CD8-positive, alpha-beta memory T cell (primary cell): ENCODE measurements around the gene ANXA6. TPM values are rescaled to one million over a fixed set of nuclear protein-coding genes. Genes with fewer than 3 reads are reported as not detected.

ENCODE experiments used
- CTCF ChIA-PET: fragments of 350-600 bp; sonication (Branson Sonifier 250); formaldehyde crosslinking; loops from one replicate; lab custom pipeline; 2021; ENCODE audit warnings: antibody characterized with exemption; lab: Charles Lee
- POLR2A ChIA-PET: fragments of 350-600 bp; sonication (Branson Sonifier 250); formaldehyde crosslinking; loops from one replicate; lab custom pipeline; 2021; ENCODE audit warnings: antibody characterized with exemption; lab: Charles Lee
- DNase-seq, 5 donors: peaks; one replicate each; pipeline versions ENCODE4 v3.0.0 to v3.0.0-alpha.2; 2020 to 2022; ENCODE audit warnings: mixed read lengths in 1 of 5
- H3K27ac ChIP-seq: one replicate; pipeline ENCODE4 v1.7.0; 2013; ENCODE audit warnings: low read depth, mild to moderate bottlenecking, low read length, moderate library complexity
- H3K27me3 ChIP-seq: 2 replicates; pipeline ENCODE4 v1.7.0; 2013; ENCODE audit warnings: low read length, mild to moderate bottlenecking; ENCODE audit not compliant: insufficient read depth, poor library complexity, severe bottlenecking
- H3K36me3 ChIP-seq: 2 replicates; pipeline ENCODE4 v1.7.0; 2013; ENCODE audit warnings: mild to moderate bottlenecking, low read length, moderate library complexity; ENCODE audit not compliant: insufficient read depth
- H3K4me1 ChIP-seq: 2 replicates; pipeline ENCODE4 v1.7.0; 2013; ENCODE audit warnings: mild to moderate bottlenecking, low read length, moderate library complexity; ENCODE audit not compliant: insufficient read depth
- H3K4me3 ChIP-seq: 2 replicates; pipeline ENCODE4 v1.7.0; 2013; ENCODE audit warnings: mild to moderate bottlenecking, low read length
- H3K9me3 ChIP-seq: 2 replicates; pipeline ENCODE4 v1.7.0; 2013; ENCODE audit warnings: mild to moderate bottlenecking, low read length
- H3K27ac Mint-ChIP-seq, 8 donors: one replicate each; pipeline ENCODE4 v1.8.0; 2020 to 2021; ENCODE audit warnings: mixed read lengths in 8 of 8, mild to moderate bottlenecking in 6 of 8, inconsistent platforms in 3 of 8, moderate library complexity in 3 of 8
- H3K27me3 Mint-ChIP-seq, 2 donors: one replicate each; pipeline ENCODE4 v1.8.0; 2020 to 2021; ENCODE audit warnings: mixed read lengths in 2 of 2, mild to moderate bottlenecking in 1 of 2, moderate library complexity in 1 of 2
- H3K36me3 Mint-ChIP-seq, 3 donors: one replicate each; pipeline ENCODE4 v1.8.0; 2020 to 2021; ENCODE audit warnings: mixed read lengths in 3 of 3, inconsistent platforms in 1 of 3, mild to moderate bottlenecking in 1 of 3
- H3K4me1 Mint-ChIP-seq, 3 donors: one replicate each; pipeline ENCODE4 v1.8.0; 2020 to 2021; ENCODE audit warnings: mixed read lengths in 3 of 3, inconsistent platforms in 1 of 3, mild to moderate bottlenecking in 1 of 3
- H3K4me3 Mint-ChIP-seq, 7 donors: one replicate each; pipeline ENCODE4 v1.8.0; 2020 to 2021; ENCODE audit warnings: mixed read lengths in 7 of 7, mild to moderate bottlenecking in 6 of 7, moderate library complexity in 4 of 7, inconsistent platforms in 2 of 7
- H3K9me3 Mint-ChIP-seq, 5 donors: one replicate each; pipeline ENCODE4 v1.8.0; 2020 to 2022; ENCODE audit warnings: mixed read lengths in 5 of 5, mild to moderate bottlenecking in 3 of 5, moderate library complexity in 2 of 5, inconsistent platforms in 1 of 5
- polyA plus RNA-seq: library from polyadenylated mRNA; unstranded; fragments of 300-500 nt; fragmentation: Illumina TruSeq; gene quantifications from one replicate; pipeline ENCODE4 v1.2.3, GENCODE V29; 2021
- total RNA-seq, 2 experiments: library from RNA; stranded (reverse); gene quantifications; one replicate each; pipeline ENCODE4 v1.2.3, GENCODE V29; 2021

Gene ANXA6
- total and polyA plus RNA-seq, 3 experiments from 2014 or later, result 351 to 459 (median 452) TPM

DNA sequence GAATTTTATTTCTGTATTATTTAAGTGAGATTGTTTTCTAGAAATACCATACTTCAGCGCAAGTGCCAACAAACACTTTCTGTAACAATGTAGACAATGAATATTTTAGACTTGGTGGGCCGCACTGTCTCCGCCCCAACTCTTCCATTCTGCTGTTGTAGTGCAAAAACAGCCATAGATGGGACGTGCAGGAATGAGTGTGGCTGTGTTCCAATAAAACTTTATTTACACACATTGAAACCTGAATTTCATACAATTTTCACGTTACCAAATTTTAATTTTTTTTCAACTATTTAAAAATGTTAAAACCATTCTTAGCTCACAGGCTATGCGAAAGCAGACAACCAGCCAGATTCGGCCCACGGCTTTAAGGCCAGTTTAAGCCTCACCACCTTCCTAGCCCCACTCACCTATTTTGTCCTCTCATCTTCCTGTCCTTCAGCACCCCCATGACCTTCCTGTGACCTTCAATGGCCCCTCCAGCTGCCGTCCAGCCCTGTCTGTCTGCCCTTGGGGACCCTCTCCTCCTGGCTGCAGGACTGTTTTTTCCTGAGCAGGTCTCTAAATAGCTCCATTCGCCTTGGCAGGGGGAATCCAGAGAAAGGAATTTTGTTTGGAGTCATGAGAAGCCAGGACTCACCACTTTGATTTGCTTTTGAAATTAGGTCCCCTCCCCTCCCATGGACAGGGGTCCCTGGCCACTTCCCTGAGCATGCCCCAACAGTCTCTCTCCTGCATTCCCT, 11.2 kb upstream of the ANXA6 start:
- Histone ChIP-seq H3K36me3 (no peaks in the 10 kb centered on the region), H3K27ac (no peak overlapping the region), H3K4me1 (peaks cover 9% of the 10 kb centered on the region), H3K27me3 (no peaks in the 10 kb centered on the region), H3K9me3 (no peaks in the 10 kb centered on the region), H3K4me3 (no peak overlapping the region)
- ChIA-PET POLR2A (no interaction called here), CTCF (interaction anchor here (2.1 to 9.7 kb wide), 3 partner anchors 40 to 117 kb away, joined by 6 to 308 read pairs (median 7); no protein-coding TSS in a partner anchor)
- no peak for DNase-seq
- Mint-ChIP-seq H3K9me3 (no peaks in the 10 kb centered on the region), H3K36me3 (no peaks in the 10 kb centered on the region), H3K27me3 (no peaks in the 10 kb centered on the region), H3K4me1 (peaks cover 21 to 30% (median 24%) of the 10 kb centered on the region in 3 donors), H3K4me3 (no peak overlapping the region), H3K27ac (peak overlapping the region in 4 of 8 donors; percentile 1 to 83 (median 74))

GRCh38 chr5:151167022-151167421, 9.4 kb upstream of the ANXA6 start:
- H3K9me3 ChIP-seq, result no peaks in the 10 kb centered on the region
- H3K4me3 ChIP-seq, result no peak overlapping the region
- ChIA-PET POLR2A (interaction anchor here (1.1 to 3.0 kb wide), 2 partner anchors 12 to 41 kb away, joined by 4 to 28 read pairs; no protein-coding TSS in a partner anchor), CTCF (interaction anchor here (0.9 to 9.7 kb wide), 8 partner anchors 22 to 115 kb away, joined by 3 to 308 read pairs (median 26); no protein-coding TSS in a partner anchor)
- H3K27me3 ChIP-seq, result no peaks in the 10 kb centered on the region
- Mint-ChIP-seq H3K9me3 (no peaks in the 10 kb centered on the region), H3K4me1 (peaks cover 21 to 33% (median 24%) of the 10 kb centered on the region in 3 donors), H3K27me3 (no peaks in the 10 kb centered on the region), H3K4me3 (no peak overlapping the region), H3K27ac (peak overlapping the region in 1 of 8 donors; percentile 29), H3K36me3 (no peaks in the 10 kb centered on the region)
- H3K36me3 ChIP-seq, result no peaks in the 10 kb centered on the region
- H3K27ac ChIP-seq, result no peak overlapping the region
- no peak for DNase-seq
- peaks cover 9% of the 10 kb centered on the region for H3K4me1 ChIP-seq

GRCh38 chr5:151164687-151165392, 7.3 kb upstream of the ANXA6 start:
- Mint-ChIP-seq H3K4me3 (peak overlapping the region in 1 of 7 donors; percentile 49), H3K9me3 (no peaks in the 10 kb centered on the region), H3K36me3 (no peaks in the 10 kb centered on the region), H3K27ac (peak overlapping the region in 5 of 8 donors; percentile 10 to 89 (median 42)), H3K27me3 (peaks cover 0 to 2% of the 10 kb centered on the region in 2 donors), H3K4me1 (peaks cover 13 to 20% (median 14%) of the 10 kb centered on the region in 3 donors)
- DNase-seq, result peak; percentile 59 to 85 (median 70)
- Histone ChIP-seq H3K9me3 (no peaks in the 10 kb centered on the region), H3K4me1 (peaks cover 9% of the 10 kb centered on the region), H3K4me3 (no peak overlapping the region), H3K27me3 (no peaks in the 10 kb centered on the region), H3K36me3 (no peaks in the 10 kb centered on the region), H3K27ac (no peak overlapping the region)
- ChIA-PET POLR2A (interaction anchor here (0.5 to 3.0 kb wide), 7 partner anchors 10 to 66 kb away, joined by 3 to 28 read pairs (median 4); partner anchors contain the start of gene CCDC69), CTCF (interaction anchor here (0.6 to 9.7 kb wide), 40 partner anchors 8 to 164 kb away, joined by 3 to 308 read pairs (median 8); partner anchors contain the start of genes ANXA6, CCDC69 and GM2A)

- H3K9me3 ChIP-seq, result no peaks in the 10 kb centered on the region
- no peaks in the 10 kb centered on the region for H3K9me3 Mint-ChIP-seq
- H3K4me1 Mint-ChIP-seq, result peaks cover 22 to 31% (median 25%) of the 10 kb centered on the region in 3 donors
- H3K4me3 ChIP-seq, result no peak overlapping the region
- H3K36me3 ChIP-seq, result no peaks in the 10 kb centered on the region
- ChIA-PET CTCF (interaction anchor here (1.0 to 9.7 kb wide), 8 partner anchors 18 to 112 kb away, joined by 4 to 308 read pairs (median 24); no protein-coding TSS in a partner anchor), POLR2A (interaction anchor here (0.7 to 1.2 kb wide), 5 partner anchors 34 to 90 kb away, joined by 3 to 5 read pairs (median 3); partner anchors contain the start of genes CCDC69 and GM2A)
- H3K27me3 ChIP-seq, result no peaks in the 10 kb centered on the region
- H3K27me3 Mint-ChIP-seq, result peaks cover 0 to 2% of the 10 kb centered on the region in 2 donors
- no peaks in the 10 kb centered on the region for H3K36me3 Mint-ChIP-seq
- DNase-seq, result no peak
- H3K4me1 ChIP-seq, result peaks cover 21% of the 10 kb centered on the region
- peak overlapping the region in 1 of 7 donors; percentile 50 for H3K4me3 Mint-ChIP-seq
- H3K27ac Mint-ChIP-seq, result peak overlapping the region in 1 of 8 donors; percentile 48
- H3K27ac ChIP-seq, result no peak overlapping the region
Measured at GRCh38 chr5:151162776-151163175, 5.2 kb upstream of the ANXA6 start.

- no peaks in the 10 kb centered on the region for H3K27me3 ChIP-seq
- H3K4me3 ChIP-seq, result no peak overlapping the region
- Mint-ChIP-seq H3K4me3 (peak overlapping the region; percentile 27 to 98 (median 41)), H3K4me1 (peaks cover 37 to 47% (median 41%) of the 10 kb centered on the region in 3 donors), H3K27me3 (peaks cover 0 to 2% of the 10 kb centered on the region in 2 donors), H3K36me3 (peaks cover 0 to 14% (median 0%) of the 10 kb centered on the region in 3 donors), H3K9me3 (no peaks in the 10 kb centered on the region), H3K27ac (peak overlapping the region in 6 of 8 donors; percentile 43 to 95 (median 80))
- no peak overlapping the region for H3K27ac ChIP-seq
- peaks cover 32% of the 10 kb centered on the region for H3K4me1 ChIP-seq
- DNase-seq, result no peak
- no peaks in the 10 kb centered on the region for H3K36me3 ChIP-seq
- H3K9me3 ChIP-seq, result no peaks in the 10 kb centered on the region
- ChIA-PET POLR2A (no interaction called here), CTCF (interaction anchor here (3.1 kb wide), 1 partner anchor 34 kb away, joined by 17 read pairs; no protein-coding TSS in a partner anchor)
Measured at GRCh38 chr5:151159649-151160373, 2.2 kb upstream of the ANXA6 start.

DNA sequence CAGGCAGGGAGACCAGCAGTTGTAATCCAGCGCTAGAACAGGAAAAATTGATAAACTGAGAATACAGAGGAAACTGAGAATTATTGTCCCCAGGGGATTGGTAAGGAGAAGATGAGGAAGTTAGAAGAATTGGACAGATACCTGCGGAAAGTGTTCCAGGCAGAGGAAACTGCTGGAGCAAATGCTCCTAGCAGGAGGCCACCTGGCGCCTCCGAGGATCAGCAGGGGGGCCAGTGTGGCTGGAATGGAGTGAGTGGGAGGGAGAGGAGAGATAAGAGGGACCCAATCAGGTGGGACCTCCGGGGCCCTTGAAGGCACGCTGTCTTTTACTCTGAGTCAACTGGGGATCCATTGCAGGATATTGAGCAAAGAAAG, 695 bp upstream of the ANXA6 start:
- peak overlapping the region; percentile 86 to 99 (median 94) for H3K27ac Mint-ChIP-seq
- H3K36me3 Mint-ChIP-seq, result peaks cover 0 to 21% (median 5%) of the 10 kb centered on the region in 3 donors
- CTCF ChIA-PET, result interaction anchor here (1.2 to 5.1 kb wide), 7 partner anchors 10 to 80 kb away, joined by 4 to 38 read pairs (median 10); no protein-coding TSS in a partner anchor
- Histone ChIP-seq H3K27me3 (no peaks in the 10 kb centered on the region), H3K4me3 (peak overlapping the region; percentile 86), H3K36me3 (no peaks in the 10 kb centered on the region), H3K27ac (peak overlapping the region; percentile 70), H3K9me3 (no peaks in the 10 kb centered on the region), H3K4me1 (peaks cover 41% of the 10 kb centered on the region)
- peaks cover 46 to 53% (median 51%) of the 10 kb centered on the region in 3 donors for H3K4me1 Mint-ChIP-seq
- H3K9me3 Mint-ChIP-seq, result no peaks in the 10 kb centered on the region
- no peak for DNase-seq
- POLR2A ChIA-PET, result interaction anchor here (0.7 to 1.5 kb wide), 3 partner anchors 56 to 458 kb away, joined by 3 to 6 read pairs (median 3); partner anchors contain the start of gene RBM22
- H3K4me3 Mint-ChIP-seq, result peak overlapping the region; percentile 96 to 99 (median 97)
- H3K27me3 Mint-ChIP-seq, result peaks cover 0 to 2% of the 10 kb centered on the region in 2 donors
